Central memory CD4-positive, alpha-beta T cell (primary cell): ENCODE measurements around the gene CACNA1B.

Experiments used
- DNase-seq: peaks from one replicate; pipeline ENCODE4 v3.0.0; 2022

CACNA1B gene

GRCh38 chr9:137988051-137988450 is 110.5 kb downstream of the CACNA1B start:
- DNase-seq: no peak

GRCh38 chr9:137988701-137989100 is 111.1 kb downstream of the CACNA1B start:
- no peak for DNase-seq

- no peak for DNase-seq
Observed at GRCh38 chr9:137989156-137989555, 111.6 kb downstream of the CACNA1B start.

GRCh38 chr9:137989999-137990715 is 112.6 kb downstream of the CACNA1B start:
- DNase-seq: no peak

- DNase-seq: no peak
Observed at GRCh38 chr9:138003485-138004190, 126.1 kb downstream of the CACNA1B start.

GRCh38 chr9:138006576-138007233 is 129.1 kb downstream of the CACNA1B start:
- no peak for DNase-seq

- DNase-seq: no peak
Observed at GRCh38 chr9:138007566-138007917, 130.0 kb downstream of the CACNA1B start.

- DNase-seq: no peak
Observed at GRCh38 chr9:138007918-138008841, 130.6 kb downstream of the CACNA1B start.

- no peak for DNase-seq
Observed at GRCh38 chr9:138009016-138009802, 131.6 kb downstream of the CACNA1B start.

GRCh38 chr9:138009803-138010690 is 132.5 kb downstream of the CACNA1B start:
- DNase-seq: no peak

GRCh38 chr9:138010861-138011260 is 133.3 kb downstream of the CACNA1B start:
- no peak for DNase-seq

- DNase-seq: no peak
Observed at GRCh38 chr9:138011951-138012500, 134.4 kb downstream of the CACNA1B start.

- no peak for DNase-seq
Observed at GRCh38 chr9:138013273-138013672, 135.7 kb downstream of the CACNA1B start.

GRCh38 chr9:138013836-138014562 is 136.4 kb downstream of the CACNA1B start:
- DNase-seq: no peak

- no peak for DNase-seq
Observed at GRCh38 chr9:138014563-138014945, 137.0 kb downstream of the CACNA1B start.

GRCh38 chr9:138015021-138015829 is 137.6 kb downstream of the CACNA1B start:
- DNase-seq: no peak

GRCh38 chr9:138016406-138017187 is 139.0 kb downstream of the CACNA1B start:
- no peak for DNase-seq

- DNase-seq: no peak
Observed at GRCh38 chr9:138017200-138017599, 139.6 kb downstream of the CACNA1B start.
